NCI-H2227 (cell line): ENCODE results near the gene FADS1.
A peak's percentile ranks its signal among the peaks of the same experiment; 100 is the strongest.

Experiments
- DNase-seq: peaks from one replicate; lab custom pipeline; 2025; ENCODE audit not compliant: unreplicated experiment; lab: John Stamatoyannopoulos, UW

FADS1 gene

DNA sequence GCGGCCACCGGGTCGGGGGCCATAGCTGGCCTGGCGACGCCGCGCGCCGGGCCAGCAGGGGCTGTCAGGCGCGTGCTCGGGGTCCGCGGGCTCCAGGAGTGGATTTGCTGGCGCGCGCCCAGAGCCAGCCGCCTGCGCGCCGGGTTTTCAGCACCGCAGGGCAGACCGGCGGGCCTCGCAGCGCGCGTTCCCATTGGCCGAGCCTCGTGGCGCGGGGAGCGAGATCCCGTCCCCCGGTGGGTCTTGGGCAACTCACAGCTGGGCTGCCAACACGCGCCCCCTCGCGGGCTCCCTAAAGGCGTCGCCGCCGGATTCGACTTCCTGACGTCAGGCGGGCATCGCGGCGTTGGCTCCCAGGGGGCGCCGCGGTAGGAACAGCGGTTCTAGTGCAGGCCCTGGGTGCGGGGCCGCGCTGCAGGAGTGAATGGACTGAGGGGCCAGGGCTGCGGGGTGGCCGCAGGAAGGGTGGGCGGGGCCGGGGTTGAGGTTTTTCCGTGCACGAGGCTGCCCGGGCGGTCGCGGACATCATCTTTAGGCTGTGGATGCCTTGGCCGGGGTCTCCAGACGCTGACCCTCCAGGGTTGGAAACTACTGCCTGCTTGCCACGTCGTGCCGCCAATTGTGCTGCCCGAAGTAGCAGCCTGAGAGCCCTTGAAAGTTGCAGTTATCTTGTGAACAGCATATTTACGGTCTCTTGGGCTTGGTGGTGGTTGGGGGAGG lies at the start of gene FADS1:
FADS1 (minus strand) TSS at position 268 of the 720 bp plus-strand sequence; CDS start at position 194, 74 bp downstream.
- DNase-seq: peak; percentile 99

GRCh38 chr11:61866231-61866957 lies 49.6 kb upstream of the FADS1 start:
- DNase-seq: no peak

GRCh38 chr11:61864814-61865775 lies 48.3 kb upstream of the FADS1 start:
- DNase-seq: no peak

- no peak for DNase-seq
These were observed 46.8 kb upstream of the FADS1 start for GRCh38 chr11:61863548-61864081.

DNA sequence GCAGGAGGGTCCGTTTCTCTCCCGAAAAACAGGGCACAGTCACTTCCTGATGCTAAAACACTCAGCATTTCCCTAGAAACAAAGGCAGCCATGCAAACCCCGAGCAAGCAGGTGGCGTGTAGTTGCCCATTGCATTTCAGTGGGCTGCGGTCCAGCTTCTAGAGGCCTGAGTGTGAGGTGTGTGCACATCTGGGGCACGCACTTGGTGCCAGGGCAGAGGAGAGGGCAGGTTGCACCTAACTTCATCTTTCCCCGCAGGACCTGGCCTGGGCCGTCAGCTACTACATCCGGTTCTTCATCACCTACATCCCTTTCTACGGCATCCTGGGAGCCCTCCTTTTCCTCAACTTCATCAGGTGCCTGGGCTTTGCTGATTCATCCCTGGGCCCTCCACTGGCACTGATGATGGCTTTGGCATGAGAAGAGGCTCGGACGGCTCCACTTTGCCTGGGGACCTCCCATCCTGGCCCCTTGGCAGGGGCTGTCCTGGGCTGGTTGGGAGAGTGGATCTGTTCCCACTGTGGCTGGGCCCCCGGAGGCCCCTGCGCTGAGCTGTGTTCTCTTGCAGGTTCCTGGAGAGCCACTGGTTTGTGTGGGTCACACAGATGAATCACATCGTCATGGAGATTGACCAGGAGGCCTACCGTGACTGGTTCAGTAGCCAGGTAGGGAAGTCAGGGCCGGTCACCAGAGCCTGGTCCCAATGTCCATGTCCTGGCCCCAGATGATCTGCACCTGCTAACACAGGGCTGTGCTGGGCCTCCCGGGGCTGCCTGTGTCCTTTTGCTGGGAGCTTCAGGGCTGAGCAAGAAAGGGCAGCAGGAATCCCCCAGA lies 46.1 kb upstream of the FADS1 start:
- no peak for DNase-seq

- DNase-seq: no peak
These were observed 44.8 kb upstream of the FADS1 start for GRCh38 chr11:61861634-61862033.

GRCh38 chr11:61860054-61860903 lies 43.5 kb upstream of the FADS1 start:
- no peak for DNase-seq

DNA sequence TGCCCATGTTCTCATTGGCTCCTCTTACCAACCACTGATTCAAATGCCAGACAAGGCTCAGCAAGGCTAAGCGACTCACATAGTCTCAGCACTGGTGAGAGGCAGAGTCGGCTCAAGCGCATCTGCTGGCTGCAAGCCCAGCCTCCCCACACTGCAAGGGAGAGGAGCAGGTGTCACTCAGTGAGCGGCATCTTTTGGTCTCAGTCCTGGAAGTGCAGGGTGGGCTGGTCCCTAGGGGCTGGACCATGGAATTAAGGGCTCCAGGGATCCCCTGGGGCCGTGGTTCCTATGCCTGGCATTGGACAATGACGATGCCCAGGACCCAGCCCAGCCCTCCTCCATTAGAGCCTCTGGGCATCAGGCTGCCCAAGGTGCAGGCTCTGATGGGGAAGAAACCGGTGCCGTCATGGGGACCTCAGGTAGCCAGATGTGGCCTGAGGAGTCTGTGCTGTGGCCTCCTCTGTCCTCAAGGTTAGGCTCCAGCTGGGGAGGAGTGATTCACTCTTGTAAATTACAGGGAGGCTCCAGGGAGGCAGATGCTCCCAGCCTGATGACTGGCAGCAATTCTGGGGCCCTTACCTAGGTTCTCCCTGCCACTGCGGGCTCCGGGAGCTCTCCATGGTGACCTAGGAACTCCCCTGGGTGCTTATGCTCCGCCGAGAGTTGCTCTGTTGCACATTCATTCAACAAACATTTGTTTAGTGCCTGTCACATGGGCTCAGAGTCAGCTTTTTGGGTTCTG lies 39.3 kb upstream of the FADS1 start:
- peak; percentile 80 for DNase-seq

GRCh38 chr11:61854966-61855714 lies 38.3 kb upstream of the FADS1 start:
- no peak for DNase-seq

DNA sequence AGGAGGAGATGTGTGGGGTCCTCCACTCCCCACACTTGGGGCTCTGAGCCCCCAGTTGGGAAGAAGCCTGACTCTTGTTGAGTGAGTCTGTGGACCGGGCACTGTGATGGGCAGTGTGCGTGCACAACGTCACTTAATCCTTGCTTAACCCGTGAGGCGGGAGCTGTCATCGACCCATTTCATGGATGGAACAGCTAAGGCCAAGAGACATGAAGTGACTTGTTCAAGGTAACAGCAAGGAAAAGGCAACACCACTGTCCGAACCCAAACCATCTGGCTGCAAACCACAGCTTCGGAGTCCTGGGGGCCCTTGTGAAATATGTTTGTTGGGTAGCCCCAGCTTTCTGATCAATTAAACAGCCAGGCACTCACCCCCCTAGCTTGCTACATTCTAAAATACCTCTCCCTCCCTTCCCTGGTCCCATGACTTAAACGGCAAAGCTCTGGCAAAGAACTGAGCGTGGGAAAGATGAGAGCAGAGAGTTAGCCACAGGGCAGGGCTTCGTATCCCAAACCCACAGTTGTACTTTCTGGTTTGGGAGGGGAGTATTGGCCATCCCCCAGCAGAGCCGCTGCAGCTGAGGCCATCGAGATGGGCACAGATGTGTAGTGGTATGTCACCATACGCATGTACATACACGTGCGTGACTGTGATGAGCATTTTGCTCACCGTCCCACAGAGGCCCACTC lies 37.5 kb upstream of the FADS1 start:
- DNase-seq: no peak

DNA sequence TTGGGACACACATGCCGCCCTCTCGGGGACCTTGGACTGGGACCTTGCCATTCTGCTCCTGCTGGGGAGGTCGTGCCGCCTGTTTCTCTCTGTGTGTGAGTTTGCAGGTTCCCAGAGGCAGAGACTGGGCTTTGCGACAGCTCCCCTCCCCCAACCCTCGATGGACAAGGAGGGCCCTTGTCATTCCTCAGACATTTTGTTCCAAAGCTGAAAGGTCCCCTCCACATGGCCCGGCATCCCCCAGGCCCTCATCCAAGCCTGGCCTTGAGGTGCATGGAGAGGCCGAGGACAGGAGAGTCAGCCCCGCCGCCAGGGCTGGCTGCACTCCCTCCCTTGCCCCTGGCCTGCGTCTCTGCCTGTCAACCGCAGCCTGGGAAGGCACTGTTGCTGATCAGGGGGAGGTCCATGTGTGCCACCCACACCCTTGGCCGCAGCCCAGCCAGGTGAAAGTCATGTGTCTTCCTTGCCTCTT lies 36.9 kb upstream of the FADS1 start:
- no peak for DNase-seq

- DNase-seq: no peak
These were observed 35.1 kb upstream of the FADS1 start for GRCh38 chr11:61851900-61852295.

DNA sequence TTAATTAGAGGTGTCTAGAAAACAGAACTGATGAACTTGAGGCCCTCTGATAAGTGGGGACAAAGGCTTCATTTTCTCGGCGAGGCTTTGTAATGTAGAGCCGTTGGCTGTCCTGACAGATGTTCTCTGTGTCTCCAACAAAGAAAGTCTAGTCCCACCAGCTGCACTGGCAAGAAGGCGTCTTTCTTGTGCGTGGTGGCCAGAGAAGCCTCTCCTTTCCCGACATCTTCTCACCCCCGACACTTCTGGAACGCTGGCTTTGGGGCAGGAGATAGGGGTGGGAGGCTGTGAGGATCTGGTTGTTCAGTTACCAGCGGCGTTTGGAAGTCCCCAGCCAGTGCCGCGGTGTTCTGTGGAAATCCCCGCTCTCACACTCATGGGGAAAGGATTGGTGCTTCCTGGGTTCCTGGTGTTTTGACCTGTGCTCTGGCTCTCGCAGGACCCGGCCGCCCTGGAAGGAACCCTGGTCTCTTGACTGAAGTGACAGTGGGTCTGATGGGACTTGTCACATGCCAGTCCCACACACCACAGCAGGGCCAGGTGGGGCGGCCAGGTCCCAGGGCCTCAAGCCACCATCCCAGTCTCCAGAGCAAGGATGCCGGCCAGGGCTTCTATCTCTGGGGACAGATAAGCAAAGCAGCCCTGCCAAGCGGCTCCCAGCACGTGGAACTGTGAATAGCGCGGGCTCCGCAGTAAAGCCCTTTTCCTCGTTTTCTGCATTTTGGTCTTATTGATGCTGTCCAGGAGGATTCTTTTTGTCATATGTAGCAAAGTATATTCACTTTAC lies 34.5 kb upstream of the FADS1 start:
- DNase-seq: no peak

DNA sequence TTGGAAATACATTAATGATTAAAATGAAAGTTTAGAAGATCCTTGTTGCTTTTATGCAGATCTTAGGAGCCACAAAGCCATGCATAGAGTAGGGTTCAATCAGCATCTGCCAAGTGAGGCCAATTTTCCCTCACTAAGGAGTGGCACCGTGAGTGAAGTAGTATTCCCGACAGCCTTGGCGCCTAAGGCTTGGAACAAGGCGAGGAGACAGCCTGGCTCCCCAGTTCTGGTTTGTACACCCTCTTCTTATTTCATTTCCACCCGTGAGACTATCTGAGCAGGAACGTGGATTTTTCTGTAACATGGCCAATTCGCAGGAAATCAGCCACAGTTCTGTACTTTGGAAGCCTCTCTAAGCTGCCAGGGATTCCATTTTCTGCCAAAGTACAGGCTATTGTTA lies 33.9 kb upstream of the FADS1 start:
- no peak for DNase-seq

DNA sequence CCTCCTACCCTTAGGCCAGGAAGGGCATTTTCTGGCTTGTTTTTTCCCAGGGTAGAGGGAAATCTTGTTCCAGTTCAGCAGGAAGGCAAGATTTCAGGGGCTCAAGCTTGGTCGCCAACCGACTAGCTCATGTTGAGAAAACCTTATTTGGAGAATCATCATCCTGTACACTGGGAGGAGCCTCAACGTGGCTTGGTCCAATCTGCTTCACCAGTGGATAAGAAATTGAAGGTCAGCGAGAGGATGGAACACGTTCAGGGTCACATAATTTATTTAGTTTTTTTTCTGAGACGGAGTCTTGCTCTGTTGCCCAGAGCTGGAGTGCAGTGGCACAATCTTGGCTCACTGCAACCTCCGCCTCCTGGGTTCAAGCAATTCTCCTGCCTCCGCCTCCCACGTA lies 31.8 kb upstream of the FADS1 start:
- no peak for DNase-seq

- no peak for DNase-seq
These were observed 31.2 kb upstream of the FADS1 start for GRCh38 chr11:61847914-61848581.
